ENCODE data around the gene SPATA46. TPM values are rescaled to one million over a fixed set of nuclear protein-coding genes. Genes with fewer than 3 reads are reported as not detected.

Gene SPATA46
- total RNA-seq, 4 donors from 2014 or later, result not detected

DNA sequence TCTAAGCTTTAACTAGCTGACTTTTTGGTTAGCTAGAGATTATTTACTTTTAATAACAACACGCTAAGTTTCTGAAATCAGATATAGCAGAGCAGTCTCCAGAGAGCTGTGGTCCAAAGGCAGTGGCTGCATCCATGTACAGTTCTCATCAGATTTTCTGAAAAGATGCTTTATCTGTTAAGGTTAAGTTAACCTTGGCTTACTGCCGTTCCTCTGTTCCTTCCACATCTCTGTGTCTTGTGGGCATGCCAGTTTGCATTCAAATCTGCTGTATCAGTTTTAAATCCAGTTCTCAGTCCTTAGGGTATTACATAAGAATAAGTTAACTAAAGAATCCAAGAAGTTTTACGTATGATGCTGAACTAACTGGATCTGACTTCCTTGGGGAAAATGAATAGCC is 46.8 kb downstream of the SPATA46 start:
- Histone ChIP-seq H3K4me3 (no peak overlapping the region), H3K36me3 (no peaks in the 10 kb centered on the region), H3K9me3 (no peaks in the 10 kb centered on the region), H3K27me3 (no peaks in the 10 kb centered on the region), H3K4me1 (no peaks in the 10 kb centered on the region), H3K27ac (no peak overlapping the region)
- TF ChIP-seq POLR2A (IDR thresholded peaks at IDR 0.05), result no peak
- TF ChIP-seq, protein P1, sequence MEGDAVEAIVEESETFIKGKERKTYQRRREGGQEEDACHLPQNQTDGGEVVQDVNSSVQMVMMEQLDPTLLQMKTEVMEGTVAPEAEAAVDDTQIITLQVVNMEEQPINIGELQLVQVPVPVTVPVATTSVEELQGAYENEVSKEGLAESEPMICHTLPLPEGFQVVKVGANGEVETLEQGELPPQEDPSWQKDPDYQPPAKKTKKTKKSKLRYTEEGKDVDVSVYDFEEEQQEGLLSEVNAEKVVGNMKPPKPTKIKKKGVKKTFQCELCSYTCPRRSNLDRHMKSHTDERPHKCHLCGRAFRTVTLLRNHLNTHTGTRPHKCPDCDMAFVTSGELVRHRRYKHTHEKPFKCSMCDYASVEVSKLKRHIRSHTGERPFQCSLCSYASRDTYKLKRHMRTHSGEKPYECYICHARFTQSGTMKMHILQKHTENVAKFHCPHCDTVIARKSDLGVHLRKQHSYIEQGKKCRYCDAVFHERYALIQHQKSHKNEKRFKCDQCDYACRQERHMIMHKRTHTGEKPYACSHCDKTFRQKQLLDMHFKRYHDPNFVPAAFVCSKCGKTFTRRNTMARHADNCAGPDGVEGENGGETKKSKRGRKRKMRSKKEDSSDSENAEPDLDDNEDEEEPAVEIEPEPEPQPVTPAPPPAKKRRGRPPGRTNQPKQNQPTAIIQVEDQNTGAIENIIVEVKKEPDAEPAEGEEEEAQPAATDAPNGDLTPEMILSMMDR (IDR thresholded peaks at IDR 0.05), result no peak
- DNase-seq, result no peak

DNA sequence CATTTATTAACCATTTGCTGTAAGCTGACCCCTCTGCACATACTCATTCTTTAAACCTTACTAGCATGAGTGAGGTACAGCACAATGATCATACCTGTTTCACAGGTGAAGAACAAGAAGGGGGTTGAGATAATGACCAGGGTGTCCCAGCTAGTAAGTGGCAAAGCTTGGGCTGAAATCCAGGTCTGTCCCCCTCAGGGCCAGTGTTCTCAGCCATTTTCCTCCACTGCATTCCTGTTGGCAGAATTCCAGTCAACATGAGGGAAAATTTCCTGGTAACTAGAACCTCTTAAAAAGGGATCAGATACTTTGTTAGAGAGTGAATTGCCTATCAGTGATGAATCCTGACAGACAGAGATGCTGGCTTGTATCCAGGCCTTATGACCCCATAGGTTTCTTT is 48.1 kb downstream of the SPATA46 start:
- no peaks in the 10 kb centered on the region for H3K9me3 ChIP-seq
- H3K27ac ChIP-seq, result no peak overlapping the region
- no peak for DNase-seq
- no peaks in the 10 kb centered on the region for H3K27me3 ChIP-seq
- no peaks in the 10 kb centered on the region for H3K36me3 ChIP-seq
- no peak overlapping the region for H3K4me3 ChIP-seq
- no peaks in the 10 kb centered on the region for H3K4me1 ChIP-seq
- no peak for TF ChIP-seq POLR2A (IDR thresholded peaks at IDR 0.05)
- TF ChIP-seq, protein P1 (IDR thresholded peaks at IDR 0.05), result no peak

DNA sequence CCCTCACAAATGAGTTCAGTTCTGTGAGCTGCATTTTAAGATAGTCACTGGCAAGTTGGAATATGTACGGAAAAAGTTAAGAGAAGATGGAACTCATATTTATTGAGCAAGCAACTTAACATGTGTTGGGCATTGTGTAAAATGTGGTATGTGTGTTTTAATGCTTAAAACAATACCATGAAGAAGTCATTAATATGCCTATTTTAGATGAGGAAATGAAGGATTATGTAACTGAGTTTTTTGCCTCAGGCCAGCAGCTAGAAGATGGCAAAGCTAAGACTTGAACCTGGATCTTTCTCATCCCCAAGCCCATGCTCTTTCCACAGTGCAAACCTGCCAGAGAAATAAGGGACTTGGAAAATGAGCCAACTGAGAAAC is 48.9 kb downstream of the SPATA46 start:
- no peaks in the 10 kb centered on the region for H3K4me1 ChIP-seq
- no peak for DNase-seq
- H3K4me3 ChIP-seq, result no peak overlapping the region
- no peaks in the 10 kb centered on the region for H3K27me3 ChIP-seq
- no peak overlapping the region for H3K27ac ChIP-seq
- no peak for TF ChIP-seq POLR2A (IDR thresholded peaks at IDR 0.05)
- TF ChIP-seq, protein P1 (IDR thresholded peaks at IDR 0.05), result no peak
- H3K36me3 ChIP-seq, result no peaks in the 10 kb centered on the region
- H3K9me3 ChIP-seq, result no peaks in the 10 kb centered on the region

DNA sequence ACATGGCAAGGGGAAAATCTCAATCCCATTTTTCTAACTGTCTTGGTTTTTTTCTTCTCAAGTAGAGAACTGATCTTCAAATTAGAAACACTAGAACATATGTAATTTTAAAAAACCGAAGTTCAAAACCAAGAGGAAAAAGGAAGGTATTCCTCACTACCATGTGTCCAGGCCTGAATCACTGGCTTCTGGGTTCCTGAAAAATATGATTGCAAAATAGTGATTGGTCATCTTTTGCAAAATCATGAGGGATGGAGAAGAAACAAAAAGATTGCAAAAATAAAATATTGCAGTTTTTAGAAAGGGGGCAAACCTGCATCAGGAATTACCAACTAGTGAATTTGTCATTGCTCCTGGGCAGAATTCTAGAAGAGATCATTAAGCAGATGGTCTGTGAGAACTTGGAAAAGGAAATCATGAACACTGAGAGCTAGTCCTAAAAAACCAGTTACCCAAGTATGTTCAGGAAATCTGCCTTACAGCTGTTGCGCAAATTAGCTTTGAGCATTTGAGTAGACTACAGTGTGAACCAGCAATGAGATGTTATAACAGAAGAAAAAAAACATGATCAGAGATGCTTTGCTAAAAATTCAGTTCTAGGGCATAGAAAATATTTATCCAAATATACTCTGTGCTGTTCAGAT is 49.4 kb downstream of the SPATA46 start:
- Histone ChIP-seq H3K36me3 (no peaks in the 10 kb centered on the region), H3K9me3 (no peaks in the 10 kb centered on the region), H3K27ac (no peak overlapping the region), H3K4me1 (no peaks in the 10 kb centered on the region), H3K27me3 (no peaks in the 10 kb centered on the region), H3K4me3 (no peak overlapping the region)
- TF ChIP-seq POLR2A (IDR thresholded peaks at IDR 0.05), result no peak
- TF ChIP-seq, protein P1 (IDR thresholded peaks at IDR 0.05), result no peak
- DNase-seq, result no peak

DNA sequence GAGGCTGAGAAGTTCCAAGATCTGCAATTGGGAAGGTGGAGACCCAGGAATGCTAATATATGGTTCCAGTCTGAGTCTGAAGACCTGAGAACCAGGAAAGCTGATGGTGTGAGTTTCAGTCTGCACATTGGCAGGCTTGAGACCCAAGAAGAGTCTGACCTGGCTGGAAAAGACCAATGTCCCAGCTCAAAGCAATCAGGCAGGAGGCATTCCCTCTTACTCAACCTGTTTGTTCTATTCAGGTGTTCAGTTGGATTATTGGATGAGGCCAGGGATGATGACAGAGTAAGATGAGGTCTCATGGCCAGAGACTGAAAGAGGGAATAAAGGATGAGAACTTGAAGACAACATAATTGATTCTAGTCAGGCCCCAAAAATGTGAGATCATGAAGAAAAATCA is 50.1 kb downstream of the SPATA46 start:
- TF ChIP-seq, protein P1 (IDR thresholded peaks at IDR 0.05), result no peak
- no peak for TF ChIP-seq POLR2A (IDR thresholded peaks at IDR 0.05)
- Histone ChIP-seq H3K27ac (no peak overlapping the region), H3K36me3 (no peaks in the 10 kb centered on the region), H3K4me1 (no peaks in the 10 kb centered on the region), H3K9me3 (no peaks in the 10 kb centered on the region), H3K27me3 (no peaks in the 10 kb centered on the region), H3K4me3 (no peak overlapping the region)
- DNase-seq, result no peak

DNA sequence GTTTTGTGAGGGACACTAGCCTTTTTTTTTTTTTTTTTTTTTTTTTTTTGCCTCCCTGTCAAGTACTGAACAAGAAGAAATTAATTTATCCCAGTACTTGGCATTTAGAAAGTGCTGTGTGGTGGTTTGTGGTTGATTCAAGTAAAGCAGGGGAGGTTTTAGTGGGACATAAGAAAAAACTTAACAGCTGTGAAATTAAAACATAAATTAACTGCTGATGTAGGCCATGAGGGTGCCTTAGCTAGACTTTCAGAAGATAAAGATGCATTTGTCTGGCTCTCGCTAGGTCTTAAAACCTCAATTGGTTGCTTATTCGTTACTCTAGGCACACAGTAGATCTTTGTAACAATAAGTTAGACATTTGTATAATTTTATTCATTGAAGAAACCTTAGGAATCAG is 52.3 kb downstream of the SPATA46 start:
- Histone ChIP-seq H3K4me1 (no peaks in the 10 kb centered on the region), H3K9me3 (no peaks in the 10 kb centered on the region), H3K36me3 (no peaks in the 10 kb centered on the region), H3K27ac (no peak overlapping the region), H3K4me3 (no peak overlapping the region), H3K27me3 (no peaks in the 10 kb centered on the region)
- TF ChIP-seq POLR2A (IDR thresholded peaks at IDR 0.05), result no peak
- TF ChIP-seq, protein P1 (IDR thresholded peaks at IDR 0.05), result no peak
- no peak for DNase-seq
